HepG2 (cell line): ENCODE data around the gene PEPD. TPM values are rescaled to one million over a fixed set of nuclear protein-coding genes. Genes with fewer than 3 reads are reported as not detected.

ENCODE experiments used
- BCL3 ChIP-seq: sonication (generic); formaldehyde crosslinking; IDR thresholded peaks from 2 replicates; pipeline ENCODE4 v1.5.1; 2020; ENCODE audit warnings: mild to moderate bottlenecking, missing genetic modification reagents, moderate library complexity
- DPF2 ChIP-seq: sonication (generic); formaldehyde crosslinking; IDR thresholded peaks from 2 replicates; pipeline ENCODE4 v1.4.0; 2020; ENCODE audit warnings: mild to moderate bottlenecking, low read depth, missing genetic modification reagents, borderline replicate concordance
- KAT2B ChIP-seq: fragments of 150-350 bp; IDR thresholded peaks from 2 replicates; pipeline ENCODE4 v1.6.1; 2014; ENCODE audit warnings: low read depth, low read length, borderline replicate concordance
- MNT ChIP-seq: fragments of 450-650 bp; IDR thresholded peaks from 2 replicates; pipeline ENCODE4 v1.6.1; 2016
- NFIC ChIP-seq: IDR thresholded peaks from 2 replicates; pipeline ENCODE4 v1.6.1; 2012; ENCODE audit warnings: mild to moderate bottlenecking, low read length, inconsistent platforms
- PAWR ChIP-seq: sonication (generic); formaldehyde crosslinking; IDR thresholded peaks from 2 replicates; pipeline ENCODE4 v1.4.0; 2020; ENCODE audit warnings: missing genetic modification reagents, mild to moderate bottlenecking, borderline replicate concordance
- POLR2AphosphoS2 ChIP-seq: IDR thresholded peaks from 2 replicates; pipeline ENCODE4 v1.6.1; 2011; ENCODE audit warnings: low read depth, low read length, improper control_type of control experiment
- PRDM15 ChIP-seq: sonication (generic); formaldehyde crosslinking; IDR thresholded peaks from 2 replicates; pipeline ENCODE4 v1.4.0; 2020; ENCODE audit warnings: missing genetic modification reagents
- PRMT3 ChIP-seq: sonication (generic); formaldehyde crosslinking; IDR thresholded peaks from 2 replicates; pipeline ENCODE4 v1.8.1; 2022; ENCODE audit warnings: low read depth, mild to moderate bottlenecking, moderate library complexity, missing genetic modification reagents, borderline replicate concordance
- SMAD9 ChIP-seq: sonication (generic); formaldehyde crosslinking; IDR thresholded peaks from 2 replicates; pipeline ENCODE4 v1.5.1; 2020; ENCODE audit warnings: mild to moderate bottlenecking, missing genetic modification reagents
- SP5 ChIP-seq: IDR thresholded peaks from 2 replicates; pipeline ENCODE4 v1.6.1; 2016; ENCODE audit warnings: low read depth, borderline replicate concordance
- TCF12 ChIP-seq, 2 experiments: fragments of 450-650 bp in 1 of 2; sonication (generic) in 1 of 2; formaldehyde crosslinking in 1 of 2; IDR thresholded peaks; 2 replicates each; pipeline versions ENCODE4 v1.6.1 to v1.8.0; 2017 to 2022; ENCODE audit warnings: antibody characterized with exemption in 1 of 2, mild to moderate bottlenecking in 1 of 2, missing genetic modification reagents in 1 of 2, moderate library complexity in 1 of 2
- YY1 ChIP-seq: IDR thresholded peaks from 2 replicates; pipeline ENCODE4 v1.6.1; 2011; ENCODE audit warnings: low read length, low read depth, moderate library complexity, mild to moderate bottlenecking; ENCODE audit not compliant: insufficient read depth, insufficient replicate concordance
- ZNF362 ChIP-seq: sonication (generic); formaldehyde crosslinking; IDR thresholded peaks from 2 replicates; pipeline ENCODE4 v1.4.0; 2020; ENCODE audit warnings: missing genetic modification reagents, mild to moderate bottlenecking, borderline replicate concordance
- ZNF792 ChIP-seq: IDR thresholded peaks from 2 replicates; pipeline ENCODE4 v1.6.1; 2016
- ZNF878 ChIP-seq: sonication (generic); formaldehyde crosslinking; IDR thresholded peaks from 2 replicates; pipeline ENCODE4 v1.8.1; 2023; ENCODE audit warnings: mild to moderate bottlenecking, missing genetic modification reagents, moderate library complexity
- ZSCAN29 ChIP-seq: sonication (generic); formaldehyde crosslinking; conservative IDR thresholded peaks from 2 replicates; pipeline ENCODE4 v1.4.0; 2020; ENCODE audit warnings: mild to moderate bottlenecking, missing genetic modification reagents
- polyA plus RNA-seq, 8 experiments: library from polyadenylated mRNA; depleted of rRNA in 3 of 8; stranded (reverse) in 7 of 8; unstranded in 1 of 8; fragments of >200 nt; fragmentation: Illumina TruSeq in 4 of 8; extraction: Trizol in 4 of 8; gene quantifications; 2 replicates each; pipeline versions ENCODE4 v1.2.1 to v1.2.3, GENCODE V29; 2011 to 2016; ENCODE audit warnings: low read depth in 4 of 8, missing spikeins in 1 of 8, mixed read lengths in 1 of 8; ENCODE audit not compliant: insufficient read depth in 1 of 8
- total RNA-seq, 5 experiments: library from RNA; depleted of rRNA; stranded (reverse); fragments of >200 nt; fragmentation: Illumina TruSeq; extraction: Trizol; gene quantifications; 2 replicates each; pipeline ENCODE4 v1.2.3, GENCODE V29; 2016; ENCODE audit warnings: low read depth in 1 of 5

The PEPD gene
- total and polyA plus RNA-seq, 2 of the 13 experiments (the other 11 are each of a cell fraction or from before 2014, with no cell fraction given): 60.7 to 75.1 TPM

GRCh38 chr19:33521480-33522370, at the start of gene PEPD (continued):
- no peak for TF ChIP-seq TCF12 (IDR thresholded peaks at IDR 0.05)
- TF ChIP-seq TCF12 (CRISPR knock-in tag; IDR thresholded peaks at IDR 0.05): peak; percentile 38; the same call in 1 of the 2 replicates
- TF ChIP-seq PAWR (CRISPR knock-in tag): no peak
- TF ChIP-seq SP5 (CRISPR knock-in tag): peak; percentile 74
- TF ChIP-seq BCL3: peak; percentile 56
- no peak for TF ChIP-seq PRMT3 (CRISPR knock-in tag)
- TF ChIP-seq YY1: peak; percentile 95
- TF ChIP-seq DPF2 (CRISPR knock-in tag): no peak
- no peak for TF ChIP-seq MNT
- TF ChIP-seq NFIC: no peak
- TF ChIP-seq ZNF362 (CRISPR knock-in tag): peak; percentile 39; the same call in 1 of the 2 replicates
- TF ChIP-seq SMAD9 (CRISPR knock-in tag): no peak
- no peak; the same call in 1 of the 2 replicates for TF ChIP-seq PRDM15 (CRISPR knock-in tag)
- no peak for TF ChIP-seq ZSCAN29
- no peak for TF ChIP-seq ZNF792 (CRISPR knock-in tag)
- no peak for TF ChIP-seq ZNF878
- no peak for TF ChIP-seq POLR2AphosphoS2
- TF ChIP-seq KAT2B: no peak
